H1 (cell line): ENCODE measurements around the gene SLC43A3. TPM values are rescaled to one million over a fixed set of nuclear protein-coding genes. Genes with fewer than 3 reads are reported as not detected.

Experiments
- EGR1 ChIP-seq: IDR thresholded peaks from 2 replicates; pipeline ENCODE4 v1.6.1; 2011; ENCODE audit warnings: low read depth, low read length, borderline replicate concordance
- HDAC2 ChIP-seq, 2 experiments: fragments of 300-600 bp in 1 of 2; sonication (generic) in 1 of 2; IDR thresholded peaks; 2 replicates each; pipeline ENCODE4 v1.6.1; 2011 to 2012; ENCODE audit warnings: low read depth in 2 of 2, low read length in 2 of 2, mild to moderate bottlenecking in 2 of 2, moderate library complexity in 2 of 2, borderline replicate concordance in 1 of 2, inconsistent platforms in 1 of 2
- ZNF274 ChIP-seq: IDR thresholded peaks from 2 replicates; pipeline ENCODE4 v1.7.0; 2012; ENCODE audit warnings: low read length, borderline replicate concordance; ENCODE audit errors: extremely low read depth
- polyA plus RNA-seq, 7 experiments: library from polyadenylated mRNA; depleted of rRNA in 3 of 7; stranded (reverse) in 5 of 7; unstranded in 2 of 7; fragments of >200 nt in 5 of 7; fragments of 200-250 nt in 2 of 7; gene quantifications; 1 replicate in 5 of 7; 2 replicates in 1 of 7; 4 replicates in 1 of 7; pipeline versions ENCODE4 v1.2.1 to v1.2.3, GENCODE V29; 2011 to 2013; ENCODE audit warnings: missing spikeins in 2 of 7, mixed read lengths in 2 of 7
- total RNA-seq: library from RNA; stranded (reverse); fragmentation: NEBNext Ultra II Directional; extraction: Animal tissue kit (Norgen Biotek cat#: 25700); gene quantifications from 2 replicates; pipeline ENCODE4 v1.2.1, GENCODE V29; 2021
- TF ChIP-seq, protein P1 (sequence below): IDR thresholded peaks from 2 replicates; pipeline ENCODE4 v1.6.1; 2012; ENCODE audit warnings: inconsistent platforms
- TF ChIP-seq, protein P2 (sequence below): IDR thresholded peaks from 2 replicates; pipeline ENCODE4 v1.6.1; 2011; ENCODE audit warnings: low read depth, mild to moderate bottlenecking, low read length; ENCODE audit not compliant: insufficient read depth

The SLC43A3 gene
- total and polyA plus RNA-seq, 2 of the 8 experiments (the other 6 are each of a cell fraction or from before 2014, with no cell fraction given), result 31.8 to 67.8 TPM

DNA sequence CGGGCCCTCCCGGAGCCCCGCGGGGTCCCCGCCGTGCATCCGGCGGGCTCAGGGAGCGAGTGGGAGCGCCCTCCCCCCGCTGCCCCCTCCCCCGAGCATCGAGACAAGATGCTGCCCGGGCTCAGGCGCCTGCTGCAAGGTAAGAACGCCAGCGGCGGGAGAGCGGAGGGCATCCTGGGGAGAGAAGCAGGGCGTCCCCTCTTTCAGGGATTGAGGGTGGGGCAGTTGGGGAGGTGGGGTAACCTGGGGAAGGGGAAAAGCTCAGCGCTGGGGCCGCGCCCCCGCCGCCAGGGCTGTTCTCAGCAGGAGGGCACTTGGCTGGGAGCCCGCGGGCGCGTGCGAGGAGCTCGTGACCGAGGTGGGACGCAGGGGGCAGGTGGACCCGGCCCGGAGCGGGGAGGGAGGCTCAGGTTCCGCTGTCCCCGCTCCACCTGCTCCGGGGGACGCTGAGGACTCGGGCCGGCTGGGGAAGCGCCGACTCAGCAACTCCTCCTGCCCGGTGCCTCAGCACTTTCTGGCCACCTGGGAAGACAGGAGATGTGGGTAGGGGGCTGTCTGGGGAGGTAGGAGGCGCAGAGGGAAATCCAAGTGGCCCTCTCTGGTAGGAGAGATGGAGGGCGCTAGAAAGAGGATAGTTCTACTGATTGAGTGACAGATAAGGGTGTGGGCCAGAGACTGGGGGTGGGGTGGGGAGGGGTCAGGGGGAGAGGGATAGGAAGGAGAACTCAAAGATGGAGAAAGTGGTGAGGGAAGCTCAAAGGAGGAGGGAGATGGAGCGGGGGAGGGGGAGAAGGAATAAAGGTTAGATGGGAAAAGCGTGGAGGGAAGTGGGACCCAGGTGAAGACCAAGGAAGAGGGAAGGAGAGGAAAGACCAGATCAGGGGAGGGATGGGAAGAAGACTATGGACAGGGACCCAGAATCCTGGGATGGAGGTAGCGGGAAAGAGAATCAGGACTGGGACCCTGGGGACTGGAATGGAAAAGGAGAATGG is 34.1 kb upstream of the SLC43A3 start (continued):
- peak; percentile 25; the same call in 1 of the 2 replicates for TF ChIP-seq EGR1
- TF ChIP-seq, protein P1, sequence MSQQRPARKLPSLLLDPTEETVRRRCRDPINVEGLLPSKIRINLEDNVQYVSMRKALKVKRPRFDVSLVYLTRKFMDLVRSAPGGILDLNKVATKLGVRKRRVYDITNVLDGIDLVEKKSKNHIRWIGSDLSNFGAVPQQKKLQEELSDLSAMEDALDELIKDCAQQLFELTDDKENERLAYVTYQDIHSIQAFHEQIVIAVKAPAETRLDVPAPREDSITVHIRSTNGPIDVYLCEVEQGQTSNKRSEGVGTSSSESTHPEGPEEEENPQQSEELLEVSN, result peak; percentile 19; the same call in 1 of the 2 replicates
- TF ChIP-seq, protein P2, sequence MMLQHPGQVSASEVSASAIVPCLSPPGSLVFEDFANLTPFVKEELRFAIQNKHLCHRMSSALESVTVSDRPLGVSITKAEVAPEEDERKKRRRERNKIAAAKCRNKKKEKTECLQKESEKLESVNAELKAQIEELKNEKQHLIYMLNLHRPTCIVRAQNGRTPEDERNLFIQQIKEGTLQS, result no peak
- TF ChIP-seq ZNF274, result no peak
- peak in 1 of 2 experiments; percentile 50; a peak in 1 of 4 replicates for TF ChIP-seq HDAC2 (IDR thresholded peaks at IDR 0.05; ENCODE audit: borderline replicate concordance in 1 of 2, low read depth in 2 of 2, low read length in 2 of 2)
- TF ChIP-seq, all 59 proteins: peak for 10
